Stimulated activated CD4-positive, alpha-beta T cell treated with anti-CD3 and anti-CD28 coated beads, Interleukin-4, amount 100 ng/mL, for 48 hours (primary cell): ENCODE data around the gene MYMK.

Experiments used
- DNase-seq, 2 donors: peaks; one replicate each; pipeline ENCODE4 v3.0.0-alpha.2; 2020; ENCODE audit warnings: low read depth in 2 of 2

The MYMK gene

DNA sequence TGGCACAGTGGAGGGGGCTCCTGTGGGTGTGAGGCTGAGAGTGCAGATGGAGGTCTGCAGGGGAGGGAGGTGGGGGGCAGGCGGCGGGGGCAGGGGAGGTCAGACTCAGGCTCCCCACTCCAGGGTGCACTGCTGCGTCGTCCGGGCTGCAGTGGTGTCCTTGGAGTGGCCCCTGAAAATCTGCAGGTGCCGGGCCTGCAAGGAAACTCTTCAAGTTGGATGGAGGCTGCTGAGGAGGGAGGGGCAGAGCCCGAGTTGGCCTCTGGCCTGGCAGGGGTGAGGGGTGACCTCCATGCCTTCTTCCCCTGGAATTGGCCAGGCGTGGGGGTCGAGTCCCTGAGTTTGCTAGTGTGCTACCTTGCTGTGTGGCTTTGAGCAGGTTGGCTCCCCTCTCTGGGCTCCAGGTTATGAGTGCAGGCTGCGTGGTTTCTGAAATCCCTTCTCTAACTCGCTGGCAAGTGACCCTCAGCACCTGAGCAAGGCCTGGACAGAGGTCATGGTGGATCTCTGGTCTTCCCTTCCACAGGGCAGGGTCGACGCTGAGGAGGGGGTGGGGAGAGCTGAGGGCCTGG lies 10.6 kb upstream of the MYMK start:
- DNase-seq: no peak

DNA sequence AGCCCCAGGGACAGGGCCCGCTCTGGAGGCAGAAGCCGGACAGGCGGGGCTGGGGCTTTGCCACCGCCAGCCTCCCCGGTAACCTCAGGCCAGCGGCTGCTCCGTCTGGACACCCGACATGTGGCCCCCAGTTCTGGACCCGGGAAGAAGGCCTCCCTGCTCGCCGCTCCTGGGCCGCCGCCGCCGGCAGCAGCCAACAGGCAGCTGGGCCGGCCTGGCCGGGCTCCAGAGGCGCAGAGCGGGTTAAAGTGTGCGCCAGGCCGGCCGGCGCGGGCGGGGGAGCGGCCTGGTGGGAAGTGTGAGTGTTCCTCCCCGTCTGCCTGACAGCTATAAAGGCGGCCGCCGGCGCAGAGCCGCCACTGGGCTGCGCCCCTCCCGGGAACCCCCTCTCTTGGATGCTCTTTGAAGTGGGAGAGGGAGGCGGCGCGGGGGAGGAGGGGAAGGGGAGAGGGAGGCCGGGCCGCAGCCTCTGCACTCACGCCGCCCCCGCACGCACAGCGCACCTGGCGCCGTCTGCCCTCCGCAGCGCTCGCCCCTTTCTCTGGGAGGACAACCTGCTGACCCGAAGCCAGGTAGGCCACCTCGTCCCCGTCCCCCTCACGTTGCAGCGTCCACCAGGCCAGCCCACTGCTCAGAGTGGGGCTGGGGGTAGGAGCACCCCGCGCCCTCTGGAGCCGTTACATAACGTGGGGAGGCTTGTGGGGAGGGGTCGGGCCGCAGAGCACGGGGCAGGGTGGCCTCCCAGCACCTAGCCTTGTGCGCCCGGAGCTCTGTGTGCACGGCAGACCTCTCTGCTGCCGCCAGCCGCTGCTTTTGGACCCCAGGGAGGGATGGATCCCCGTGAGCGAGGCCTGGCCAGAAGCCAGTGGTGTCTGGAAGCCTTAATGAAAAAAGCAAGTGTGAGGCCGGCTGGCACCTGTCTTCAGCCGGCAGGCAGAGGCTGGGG lies 9.9 kb upstream of the MYMK start, which contains the start of gene ADAMTSL2:
Gene ADAMTSL2, plus strand, starts transcription at position 359 of the 946 bp plus-strand sequence. CDS start 2,009 bp downstream, outside the sequence.
- no peak for DNase-seq

DNA sequence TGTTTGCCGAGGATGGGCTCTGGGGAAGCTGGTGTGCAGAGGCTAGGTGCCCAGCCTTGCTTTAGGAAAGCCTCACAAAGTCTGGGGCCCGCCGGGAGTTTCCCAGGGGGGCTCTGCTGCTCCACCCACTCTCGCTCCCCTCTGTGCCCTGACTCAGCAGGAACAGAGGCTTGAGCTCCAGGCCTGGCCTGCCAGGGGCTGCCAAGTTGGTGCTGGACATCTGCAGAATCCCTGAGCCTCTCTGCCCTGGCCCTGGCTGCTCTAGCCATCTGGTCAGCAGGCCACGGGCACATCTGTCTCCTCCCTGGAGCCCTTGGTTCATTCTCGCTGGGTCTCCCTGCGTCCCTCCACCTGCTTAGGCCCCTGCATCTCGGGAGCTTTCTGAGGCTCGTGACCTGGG lies 9.1 kb upstream of the MYMK start:
- DNase-seq: no peak

DNA sequence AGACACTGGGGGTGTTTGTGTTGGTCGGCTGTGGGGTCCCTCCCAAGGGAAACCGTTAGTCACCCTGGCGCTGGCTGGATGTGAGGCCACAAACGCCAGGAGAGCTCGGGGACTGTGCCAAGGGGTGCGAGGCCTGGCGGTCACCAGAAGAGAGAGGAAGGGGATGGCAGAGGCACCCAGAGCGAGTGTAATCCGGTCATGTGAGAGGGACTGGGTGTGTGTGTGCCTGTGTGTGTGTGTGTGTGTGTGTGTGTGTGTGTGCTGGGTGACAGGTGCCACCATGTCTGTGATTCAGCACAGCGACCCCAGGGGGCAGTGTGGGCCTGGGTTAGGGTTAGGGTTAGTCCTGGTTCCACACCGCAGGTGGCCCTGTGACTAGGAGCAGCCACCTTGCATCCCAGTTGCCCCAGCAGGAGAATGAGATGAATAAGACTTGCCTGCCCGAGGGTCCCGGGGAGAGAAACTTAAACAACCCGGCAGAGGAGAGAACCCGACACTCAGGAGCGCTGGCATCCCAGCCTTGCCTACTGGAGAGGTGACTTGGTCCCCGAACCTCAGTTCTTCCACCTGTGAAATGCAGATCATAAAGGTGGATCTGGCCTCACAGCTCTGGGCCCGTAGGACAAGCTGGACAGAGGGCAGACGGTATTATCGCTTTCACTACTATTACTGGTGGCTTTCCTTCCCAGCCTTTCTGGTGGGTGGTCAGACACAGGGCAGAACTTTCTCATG lies 8.3 kb upstream of the MYMK start:
- DNase-seq: peak; percentile 65 to 76

DNA sequence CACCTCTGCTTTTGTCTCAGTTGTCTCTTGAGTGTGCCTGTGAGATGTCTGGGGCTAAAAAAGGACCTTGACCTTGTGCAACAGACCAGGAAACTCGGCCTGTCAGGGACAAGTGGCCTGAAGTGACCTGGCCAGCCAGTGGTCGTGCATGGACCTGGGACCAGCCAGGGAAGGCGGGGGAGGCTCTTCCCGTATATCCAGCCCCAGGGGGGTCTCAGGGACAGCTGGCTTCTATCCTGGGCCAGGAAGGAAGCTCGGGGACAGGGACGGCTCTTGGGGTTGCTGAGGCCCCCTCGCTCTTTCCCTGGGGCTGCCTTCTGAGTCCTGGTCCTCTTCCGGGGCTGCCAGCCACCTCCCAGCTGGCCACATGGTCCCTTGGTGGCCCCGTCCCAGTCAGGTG lies 6.5 kb upstream of the MYMK start:
- DNase-seq: no peak

DNA sequence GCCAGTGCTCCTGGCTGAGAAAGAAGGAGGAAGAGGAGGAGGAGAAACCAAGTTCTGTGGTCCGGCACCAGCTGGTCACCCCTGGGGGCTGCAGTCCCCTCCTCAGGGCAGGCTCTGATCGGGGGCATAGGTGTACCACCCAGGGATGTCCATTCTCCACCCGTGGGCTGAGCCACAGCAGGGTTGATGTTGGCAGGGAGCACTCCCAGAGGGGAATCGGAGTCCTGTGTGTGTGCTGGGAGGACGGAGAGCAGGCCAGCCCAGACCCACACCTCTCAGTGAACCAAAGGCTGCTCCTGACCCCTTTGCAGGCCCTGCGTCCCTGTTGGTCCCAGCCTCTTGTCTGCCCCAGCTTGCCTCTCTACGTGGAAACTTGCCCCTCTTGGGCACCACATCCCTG lies 5.1 kb upstream of the MYMK start:
- no peak for DNase-seq

DNA sequence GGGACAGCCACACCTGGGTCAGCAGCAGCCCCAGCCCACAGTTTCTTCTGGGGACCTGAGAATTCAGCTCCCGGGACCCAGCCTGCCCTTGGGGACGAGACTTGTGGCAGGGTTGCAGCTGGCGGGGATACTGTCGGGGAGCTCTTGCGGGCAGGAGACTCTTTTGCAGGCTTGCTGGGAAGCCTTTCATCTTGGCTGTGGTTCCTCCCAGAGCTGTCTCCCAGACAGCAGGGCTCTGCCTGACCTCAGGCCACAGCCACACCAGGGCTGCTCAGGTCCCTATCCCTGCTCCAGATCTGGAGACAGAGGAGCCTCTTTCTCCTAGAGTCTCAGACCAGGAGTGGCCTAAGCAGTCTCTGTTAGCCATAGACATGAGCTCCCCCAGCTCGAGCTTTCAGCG lies 4.7 kb upstream of the MYMK start:
- no peak for DNase-seq

DNA sequence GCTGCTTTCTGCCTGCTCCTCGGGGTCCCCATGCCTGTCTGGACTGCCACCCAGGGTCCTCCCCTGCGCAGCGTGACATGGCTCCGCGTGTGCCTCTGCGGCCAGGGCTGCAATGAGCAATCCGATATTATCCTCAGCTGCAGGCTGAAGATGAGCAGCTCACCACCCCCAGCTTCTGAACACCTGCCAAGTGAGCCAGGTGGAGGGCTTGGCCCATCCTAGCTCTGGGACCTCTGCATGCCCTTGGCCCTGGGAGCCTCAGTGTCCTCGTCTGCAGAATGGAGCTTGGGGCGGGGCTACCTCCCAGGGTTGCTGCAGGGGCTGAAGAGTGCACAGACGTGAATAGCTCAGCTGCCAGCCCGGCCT lies 4.1 kb upstream of the MYMK start:
- DNase-seq: no peak

DNA sequence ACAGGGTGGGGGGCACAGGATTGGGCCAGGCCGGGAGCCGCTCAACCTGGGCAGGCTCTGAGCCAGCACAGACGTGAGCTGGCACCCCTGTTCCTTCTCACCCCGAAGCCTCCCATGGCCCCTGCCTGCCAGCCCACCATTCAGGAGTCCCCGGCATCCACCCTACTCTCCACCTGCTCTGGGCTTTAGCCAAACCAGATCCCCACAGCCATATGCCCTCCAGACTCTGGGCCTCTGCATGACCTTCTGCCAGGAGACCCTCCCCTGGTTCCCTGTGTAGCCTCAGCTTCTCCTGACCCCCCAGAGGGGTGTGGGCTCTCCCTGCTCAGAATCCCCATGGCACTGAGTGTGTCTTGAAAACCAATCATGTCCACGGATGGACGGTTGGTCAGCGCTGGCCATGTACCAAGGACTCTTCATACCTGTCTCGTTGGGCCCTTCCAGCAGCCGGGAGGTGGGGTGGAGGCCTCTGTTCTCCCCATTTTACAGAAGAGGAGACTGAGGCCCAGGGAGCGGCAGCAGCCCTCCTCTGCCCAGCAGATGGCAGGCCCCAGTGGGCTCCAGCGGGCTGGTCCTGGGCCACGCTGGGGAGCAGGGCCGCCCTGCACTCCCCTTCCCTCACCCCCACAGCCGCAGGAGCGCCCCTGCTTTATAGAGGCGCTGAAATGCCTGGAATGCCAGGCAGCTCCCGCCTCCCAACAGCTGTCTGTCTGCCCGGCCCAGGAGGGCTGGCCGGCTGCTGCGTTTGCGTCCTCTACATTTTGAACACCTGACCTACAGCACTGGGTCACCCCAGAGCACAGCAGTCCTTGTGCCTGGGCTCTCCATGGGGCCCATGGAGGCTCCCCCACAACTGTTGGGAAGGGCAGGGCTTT lies 3.5 kb upstream of the MYMK start:
- DNase-seq: no peak

DNA sequence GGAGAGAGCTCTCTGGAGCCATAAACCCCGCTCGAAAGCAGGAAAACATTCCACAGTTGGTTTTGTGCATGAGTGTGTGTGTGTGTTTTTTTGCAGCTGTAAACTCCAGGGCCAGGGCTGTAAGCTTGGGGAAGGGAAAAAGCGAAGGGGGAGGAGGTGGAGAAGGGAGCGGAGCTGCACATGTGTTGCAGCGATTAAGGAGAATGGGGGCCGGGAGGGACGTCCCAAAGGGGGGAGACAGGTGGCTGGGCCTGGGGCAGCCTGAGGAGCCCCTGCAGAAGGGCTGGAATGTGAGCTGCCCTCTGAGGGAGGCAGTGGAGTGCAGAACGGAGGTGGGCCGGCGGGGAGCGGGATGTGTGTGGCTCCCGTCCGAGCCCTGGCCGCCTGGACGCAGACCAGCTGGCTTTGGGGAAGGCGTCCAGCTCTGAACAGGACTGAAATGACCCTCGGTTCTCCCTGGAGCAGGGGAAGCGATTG lies 2.7 kb upstream of the MYMK start:
- DNase-seq: no peak

DNA sequence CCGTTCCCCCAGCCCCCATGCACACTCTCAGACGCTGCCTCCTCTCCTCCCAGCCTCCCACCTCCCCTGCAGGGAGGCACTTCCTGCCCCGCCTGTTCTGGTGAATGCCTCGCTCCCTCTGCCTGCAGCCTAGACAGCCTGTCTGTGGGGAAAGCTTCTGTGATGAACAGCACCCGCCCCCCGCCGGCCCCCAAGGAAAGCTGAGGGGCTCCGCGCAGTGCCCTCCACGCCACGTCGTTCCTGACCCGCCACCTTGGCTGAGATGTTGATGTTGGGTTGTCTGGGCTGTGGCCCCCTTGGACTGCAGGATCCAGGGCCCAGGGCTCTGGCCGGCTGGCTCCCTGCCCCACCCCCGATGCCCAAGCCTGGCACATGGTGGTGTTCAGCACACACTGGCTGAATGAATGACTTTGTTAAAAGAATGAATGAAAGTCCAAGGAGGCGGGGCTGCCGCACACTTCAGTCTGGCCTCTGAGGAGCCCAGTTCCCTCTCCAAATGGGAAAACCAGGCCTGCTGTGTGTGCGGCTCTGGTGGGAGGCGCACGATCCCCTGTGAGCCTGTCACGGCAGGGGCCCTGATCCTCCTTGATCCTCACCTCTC lies 2.1 kb upstream of the MYMK start:
- DNase-seq: no peak

DNA sequence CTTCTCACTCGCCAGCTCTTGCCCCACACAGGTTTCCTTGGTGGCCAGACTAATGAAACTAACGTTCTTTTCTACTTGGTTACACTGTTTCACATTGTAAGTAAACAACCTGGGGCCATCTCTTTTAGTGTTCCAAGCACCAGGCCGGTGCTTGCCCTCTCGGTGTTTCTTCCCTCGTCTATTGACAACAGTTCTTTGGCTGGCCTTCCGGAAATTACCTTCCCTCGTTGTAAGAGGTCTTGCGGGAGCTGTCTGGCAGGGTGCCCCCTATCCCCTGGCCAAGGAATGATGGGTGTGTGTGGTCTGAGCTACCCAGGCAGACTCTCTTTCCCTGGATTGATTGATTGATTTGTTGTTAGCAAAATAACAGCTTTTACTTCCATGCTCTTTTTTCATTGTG lies 918 bp upstream of the MYMK start:
- DNase-seq: no peak

DNA sequence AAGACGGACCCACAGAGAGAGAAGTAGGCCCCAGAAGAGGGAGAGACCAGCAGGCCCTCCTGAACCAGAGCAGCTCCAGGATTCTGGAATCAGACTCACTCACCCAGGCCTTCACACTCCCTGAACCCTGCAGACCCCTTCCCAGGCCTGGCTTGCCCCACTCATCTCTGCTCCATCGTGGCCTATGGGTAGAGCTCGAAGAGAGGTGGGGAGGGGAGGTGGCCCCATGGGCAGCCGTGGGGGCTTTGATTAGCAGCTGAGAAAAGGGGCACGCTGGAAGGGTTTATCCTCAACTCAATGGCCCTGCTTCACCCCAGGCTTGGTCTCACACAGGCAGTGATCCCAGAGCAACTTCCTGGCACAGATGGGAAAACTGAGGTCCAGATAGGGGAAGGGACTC lies 613 bp downstream of the MYMK start:
- no peak for DNase-seq

DNA sequence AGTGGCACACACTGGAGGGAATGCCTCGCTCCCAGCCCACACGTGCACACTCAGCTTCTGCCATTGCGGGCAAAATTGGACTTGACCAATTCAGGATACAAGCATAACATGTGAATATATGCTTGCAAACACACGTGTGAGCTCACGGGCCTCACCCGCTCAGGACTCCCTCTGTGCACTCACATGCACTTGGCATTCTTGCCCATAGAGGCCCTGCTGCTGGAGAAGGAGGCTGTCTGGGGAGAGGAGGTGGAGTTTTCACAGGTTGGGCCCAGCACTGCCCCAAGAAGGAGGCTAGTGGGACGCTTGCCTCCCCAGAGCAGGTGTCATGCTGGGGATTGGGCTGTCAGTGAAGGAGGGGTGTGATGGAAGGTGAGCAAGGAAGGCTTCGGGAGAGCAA lies 1.7 kb downstream of the MYMK start:
- DNase-seq: no peak

DNA sequence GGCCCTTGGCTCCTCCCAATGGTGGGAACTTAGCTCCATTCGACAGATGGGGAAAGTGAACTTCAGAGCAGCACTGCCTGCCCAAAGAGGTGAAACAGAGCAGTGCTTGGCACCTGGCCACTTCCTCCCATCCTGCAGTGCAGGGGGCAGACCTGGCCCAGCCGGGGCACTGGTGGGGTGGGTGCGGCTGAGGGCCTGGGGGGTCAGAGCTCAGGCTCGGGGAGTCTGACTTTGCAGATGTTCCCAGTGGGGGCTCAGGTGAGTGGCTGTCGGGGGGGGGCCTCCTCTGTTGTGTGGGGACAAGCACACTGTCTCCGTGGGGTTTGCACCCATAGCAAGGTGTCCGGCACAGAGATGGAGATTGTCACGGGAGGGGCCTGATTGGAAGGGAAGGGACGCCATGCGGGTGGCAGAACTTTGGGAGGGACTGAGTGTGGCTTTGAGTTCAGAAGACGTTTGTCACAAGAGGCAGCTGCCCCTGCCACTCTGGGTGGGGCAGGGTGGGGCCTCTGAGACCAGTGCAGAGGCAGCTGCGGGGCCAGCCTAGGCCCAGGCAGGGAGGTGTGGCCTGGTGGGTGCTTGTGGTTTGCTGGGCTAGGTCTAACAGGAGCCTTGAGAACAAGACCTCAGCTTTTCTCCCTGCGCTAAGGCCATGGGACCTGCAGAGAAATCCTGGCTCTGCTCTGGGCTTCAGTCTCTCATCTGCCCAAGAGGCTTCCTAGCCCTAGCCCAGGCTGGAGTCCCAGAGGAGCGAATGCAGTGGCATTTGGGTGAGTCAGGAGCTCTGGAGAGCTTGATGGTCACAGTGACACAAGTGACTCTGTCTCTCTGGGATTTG lies 2.5 kb downstream of the MYMK start:
- DNase-seq: no peak

DNA sequence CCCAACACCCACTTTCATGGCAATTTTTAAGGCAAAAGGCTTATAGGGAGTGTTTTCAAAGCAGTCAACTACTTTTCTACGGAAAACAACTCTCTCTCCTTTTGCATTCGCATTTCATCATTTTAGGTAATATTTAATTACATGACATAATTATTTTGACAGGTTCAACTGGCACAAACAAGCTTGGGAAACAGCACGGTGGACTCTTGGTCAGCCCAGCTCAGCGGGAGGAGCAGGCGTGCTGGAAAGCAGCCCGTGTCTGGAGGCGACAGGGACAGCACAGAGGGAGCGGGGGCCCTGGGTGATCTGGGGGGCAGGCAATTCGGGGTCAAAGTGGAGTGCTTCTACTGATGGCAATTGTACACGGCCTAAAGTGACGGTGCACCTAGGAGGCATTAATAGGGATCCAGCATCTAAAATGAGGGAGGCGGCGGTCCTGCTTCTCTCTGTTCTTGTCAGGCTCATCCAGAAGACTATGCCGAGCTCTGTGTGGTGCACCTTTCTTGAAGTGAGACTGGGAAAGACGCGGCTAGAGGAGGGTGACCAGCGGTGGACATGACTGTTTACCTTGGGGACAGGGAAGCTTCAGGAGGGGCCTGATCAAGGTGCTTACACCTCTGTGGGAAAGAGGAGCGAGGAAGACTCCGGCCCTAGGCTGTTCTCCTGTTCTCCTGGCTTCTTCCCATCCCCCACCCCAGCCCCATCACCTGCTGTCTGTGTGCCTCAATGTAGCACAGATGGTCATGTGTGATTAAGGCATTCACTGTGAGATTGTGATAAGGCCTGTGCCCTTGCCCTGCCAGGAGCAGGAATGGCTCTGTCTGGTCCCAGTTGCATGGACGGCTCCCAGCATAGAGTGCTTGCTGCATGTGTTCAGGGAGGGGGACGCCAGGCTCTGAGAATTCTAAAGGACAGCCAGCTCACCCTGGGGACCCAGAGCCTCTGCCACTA lies 3.4 kb downstream of the MYMK start:
- no peak for DNase-seq

DNA sequence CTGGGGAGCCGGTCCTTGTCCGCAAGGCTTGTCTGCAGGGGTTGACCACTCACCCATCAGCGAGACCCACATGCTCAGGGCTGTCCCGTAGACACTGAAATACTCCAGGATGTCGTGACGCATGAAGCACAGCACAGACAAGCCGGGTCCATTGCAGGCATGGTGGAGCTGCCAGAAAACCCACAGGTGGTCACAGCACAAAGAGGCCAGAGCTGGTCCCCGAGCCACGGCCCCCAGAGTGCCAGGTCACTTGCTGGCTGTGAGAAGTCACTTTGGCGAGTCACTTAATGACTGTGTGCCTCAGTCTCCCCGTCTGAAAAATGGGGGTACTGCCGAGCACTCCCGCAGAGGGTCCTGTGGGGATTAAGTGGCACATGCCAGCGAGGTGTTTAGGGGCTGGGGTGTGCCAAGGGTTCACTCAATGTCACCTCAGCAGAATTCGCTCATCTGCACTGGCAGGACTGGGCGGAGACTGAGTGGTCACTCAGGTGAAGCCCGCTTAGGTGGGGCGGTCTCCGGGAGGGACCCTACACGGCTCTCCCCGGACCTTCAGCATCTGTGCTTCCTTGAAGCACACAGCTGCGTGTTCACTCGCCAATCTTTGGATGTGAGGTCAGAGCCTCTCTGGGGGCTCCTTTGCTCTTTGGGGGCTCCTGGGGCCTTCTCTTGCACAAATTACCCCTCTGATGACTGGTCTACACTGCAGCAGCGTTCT lies 4.5 kb downstream of the MYMK start:
- DNase-seq: no peak

DNA sequence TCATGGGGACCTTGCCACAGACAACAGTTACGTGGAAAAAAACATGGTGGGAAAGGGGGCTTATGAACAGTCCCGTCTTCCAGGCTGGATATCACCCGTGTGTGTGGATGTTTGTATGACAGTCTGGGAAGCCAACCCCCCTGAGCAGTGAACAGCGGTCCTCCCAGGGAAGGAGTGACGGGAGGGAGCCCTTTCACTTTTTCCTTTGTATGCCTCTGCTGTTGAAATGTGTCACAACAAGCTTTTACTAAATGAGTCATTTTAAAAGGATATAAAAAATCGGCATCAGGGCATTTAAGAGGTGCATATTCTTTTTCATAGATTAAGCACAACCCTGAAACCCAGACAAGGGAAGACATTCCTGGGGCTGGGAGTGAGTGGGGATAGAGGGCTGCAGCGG lies 5.1 kb downstream of the MYMK start:
- no peak for DNase-seq
